NCI-H2196 treated with DMSO at 0.1 percent for 48 hours (cell line): ENCODE data around the gene EIF4H.
"Not testable (repeated sequence)": the region's sequence is repeated elsewhere in the genome, so short reads cannot be mapped to it uniquely, and the experiment has no call there.

Experiments
- DNase-seq: peaks from one replicate; lab custom pipeline; 2025; ENCODE audit not compliant: unreplicated experiment; lab: John Stamatoyannopoulos, UW

The EIF4H gene

DNA sequence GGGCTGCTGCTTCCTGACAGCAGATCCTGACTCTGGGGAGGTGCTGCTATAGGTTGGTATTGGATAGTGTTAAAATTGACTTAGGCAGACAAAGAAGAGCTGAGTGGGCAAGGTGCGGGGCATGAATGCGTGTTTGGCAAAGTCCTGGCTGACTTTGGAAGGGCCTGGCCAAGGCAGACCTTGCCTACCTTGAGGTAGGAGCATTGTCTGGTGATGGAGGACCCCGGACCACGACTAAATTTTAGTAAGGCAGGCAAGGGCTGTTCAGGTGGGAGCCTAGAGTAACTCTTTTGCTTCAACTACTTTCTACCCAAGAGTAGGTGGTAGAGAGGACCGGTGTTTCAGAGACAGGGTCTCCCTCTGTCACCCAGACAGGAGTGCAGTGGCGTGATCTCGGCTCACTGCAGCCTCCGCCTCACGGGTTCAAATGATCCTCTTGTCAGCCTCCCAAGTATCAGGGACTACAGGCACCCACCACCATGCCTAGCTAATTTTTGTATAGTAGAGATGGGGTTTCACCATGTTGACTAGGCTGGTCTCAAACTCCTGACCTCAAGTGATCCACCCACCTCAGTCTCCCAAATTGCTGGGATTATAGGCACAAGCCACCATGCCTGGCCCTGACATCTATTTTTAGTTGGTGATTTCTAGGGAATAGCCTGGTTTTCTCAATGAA is 23.4 kb downstream of the EIF4H start:
- no peak for DNase-seq

- no peak for DNase-seq
Observed at GRCh38 chr7:74199551-74200355, 25.6 kb downstream of the EIF4H start.

DNA sequence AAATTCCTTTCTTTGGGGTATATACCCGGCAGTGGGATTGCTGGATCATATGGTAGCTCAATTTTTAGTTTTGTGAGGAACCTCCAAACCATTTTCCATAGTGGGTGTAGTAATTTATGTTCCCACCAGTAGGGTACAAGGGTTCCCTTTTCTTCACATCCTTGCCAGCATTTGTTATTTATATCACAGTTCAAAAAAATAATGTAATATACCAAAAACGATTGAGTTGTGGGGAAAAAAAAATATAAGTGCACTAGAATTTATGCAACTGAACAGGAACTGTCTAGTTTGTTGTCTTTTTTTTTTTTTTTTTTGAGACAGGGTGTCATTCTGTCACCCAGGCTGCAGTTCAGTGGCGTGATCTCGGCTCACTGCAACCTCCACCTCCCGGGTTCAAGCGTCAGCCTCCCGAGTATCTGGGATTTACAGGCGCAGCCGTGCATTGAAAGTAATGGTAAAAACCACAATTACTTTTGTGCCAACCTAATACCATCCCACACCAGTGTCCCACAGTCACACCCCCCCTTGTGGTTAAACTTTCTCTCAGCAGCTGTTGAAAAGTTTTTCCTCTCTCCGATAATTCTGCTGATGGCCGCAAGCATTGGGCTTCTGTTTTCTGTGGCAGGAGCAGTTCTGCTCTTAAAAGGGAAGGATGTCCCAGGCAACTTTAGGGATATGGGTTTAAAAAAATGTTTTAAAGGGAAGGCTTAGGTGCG is 28.8 kb downstream of the EIF4H start:
- no peak for DNase-seq

DNA sequence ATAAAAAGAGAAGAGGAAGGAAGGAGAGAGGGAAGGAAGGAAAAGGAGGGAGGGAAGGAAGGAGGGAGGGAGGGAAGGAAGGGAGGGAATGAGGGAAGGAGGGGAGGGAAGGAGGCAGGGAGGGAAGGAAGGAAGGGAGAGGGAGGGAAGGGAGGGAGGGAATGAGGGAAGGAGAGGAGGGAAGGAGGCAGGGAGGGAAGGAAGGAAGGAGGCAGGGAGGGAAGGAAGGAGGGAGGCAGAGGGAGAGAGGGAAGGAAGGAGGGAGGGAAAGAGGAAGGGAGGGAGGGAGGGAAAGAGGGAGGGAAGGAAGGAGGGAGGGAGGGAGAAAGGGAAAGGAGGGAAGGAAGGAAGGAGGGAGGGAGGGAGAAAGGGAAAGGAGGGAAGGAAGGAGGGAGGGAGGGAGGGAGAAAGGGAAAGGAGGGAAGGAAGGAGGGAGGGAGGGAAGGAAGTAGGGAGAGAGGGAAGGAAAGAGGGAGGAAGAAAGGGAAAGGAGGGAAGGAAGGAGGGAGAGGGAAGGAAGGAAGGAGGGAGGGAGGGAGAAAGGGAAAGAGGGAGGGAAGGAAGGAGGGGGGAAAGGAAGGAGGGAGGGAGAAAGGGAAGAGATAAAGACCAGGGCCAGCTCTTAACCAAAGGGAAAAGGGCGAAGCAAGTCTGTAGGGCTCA is 29.9 kb downstream of the EIF4H start:
- DNase-seq, result no peak

GRCh38 chr7:74206052-74206451 is 31.9 kb downstream of the EIF4H start:
- DNase-seq, result not testable (repeated sequence)

DNA sequence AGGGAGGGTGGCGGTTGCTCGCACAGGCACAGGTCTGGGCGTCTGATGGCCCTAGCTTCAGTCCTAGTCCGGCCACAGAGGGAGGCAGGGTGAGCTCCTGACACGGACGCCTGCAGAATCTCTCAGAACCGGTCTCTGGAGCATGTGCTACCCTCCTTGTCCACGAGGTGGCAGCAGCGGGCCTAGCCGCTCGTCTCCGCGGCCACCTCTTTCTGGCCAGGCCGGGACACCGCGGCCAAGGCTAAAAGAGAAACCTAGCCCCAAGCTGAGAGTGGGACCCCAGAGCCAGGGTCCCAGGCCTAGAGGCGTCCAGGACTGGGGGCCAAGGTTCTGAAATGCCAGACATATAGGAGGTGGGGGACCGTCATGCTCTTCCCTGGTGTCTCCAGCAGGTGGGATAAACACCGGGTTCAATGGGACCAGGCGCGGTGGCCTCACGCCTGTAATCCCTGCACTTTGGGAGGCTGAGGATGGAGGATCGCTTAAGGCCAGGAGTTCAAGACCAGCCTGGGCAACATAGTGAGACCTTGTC is 32.5 kb downstream of the EIF4H start:
- peak; percentile 55 for DNase-seq

DNA sequence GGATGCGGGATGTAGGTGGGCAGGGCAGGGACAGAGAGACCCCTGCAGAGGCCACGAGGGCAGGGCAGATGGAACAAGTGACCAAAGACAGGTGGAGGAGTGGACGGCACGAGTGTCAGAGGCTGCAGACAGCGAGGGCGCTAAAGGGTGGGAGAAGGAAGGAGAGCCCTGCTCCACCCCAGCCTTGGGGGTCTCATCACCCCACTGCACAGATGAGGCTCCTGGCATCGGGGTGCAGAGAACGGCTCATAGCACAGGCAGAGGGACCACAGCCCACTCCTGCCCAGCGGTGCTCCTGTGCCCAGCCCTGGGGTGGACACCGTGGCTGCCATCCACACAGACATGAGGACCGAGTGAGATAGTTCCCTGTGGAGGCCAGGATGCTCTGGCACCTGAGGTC is 33.4 kb downstream of the EIF4H start:
- no peak for DNase-seq

GRCh38 chr7:74208241-74208640 is 34.1 kb downstream of the EIF4H start:
- not testable (repeated sequence) for DNase-seq

DNA sequence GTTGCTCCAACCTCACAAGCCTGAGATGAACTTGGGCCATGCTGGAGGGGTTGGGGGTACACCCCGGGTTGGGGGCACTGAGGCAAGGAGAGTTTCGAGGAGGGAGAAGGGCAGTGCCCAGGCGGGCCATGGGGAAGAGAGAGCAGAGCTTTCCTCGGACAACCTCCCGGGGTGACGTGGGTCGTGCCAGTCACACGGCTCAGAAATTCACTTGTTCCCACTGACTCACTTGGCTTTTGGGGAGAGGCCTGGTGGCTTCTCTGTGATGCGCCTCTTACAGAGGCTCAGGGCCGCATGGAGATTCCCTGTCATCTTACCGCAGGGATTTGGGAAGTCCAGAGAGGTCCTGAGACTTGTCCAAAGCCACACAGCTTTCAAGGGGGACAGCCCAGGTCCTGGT is 38.5 kb downstream of the EIF4H start:
- no peak for DNase-seq

DNA sequence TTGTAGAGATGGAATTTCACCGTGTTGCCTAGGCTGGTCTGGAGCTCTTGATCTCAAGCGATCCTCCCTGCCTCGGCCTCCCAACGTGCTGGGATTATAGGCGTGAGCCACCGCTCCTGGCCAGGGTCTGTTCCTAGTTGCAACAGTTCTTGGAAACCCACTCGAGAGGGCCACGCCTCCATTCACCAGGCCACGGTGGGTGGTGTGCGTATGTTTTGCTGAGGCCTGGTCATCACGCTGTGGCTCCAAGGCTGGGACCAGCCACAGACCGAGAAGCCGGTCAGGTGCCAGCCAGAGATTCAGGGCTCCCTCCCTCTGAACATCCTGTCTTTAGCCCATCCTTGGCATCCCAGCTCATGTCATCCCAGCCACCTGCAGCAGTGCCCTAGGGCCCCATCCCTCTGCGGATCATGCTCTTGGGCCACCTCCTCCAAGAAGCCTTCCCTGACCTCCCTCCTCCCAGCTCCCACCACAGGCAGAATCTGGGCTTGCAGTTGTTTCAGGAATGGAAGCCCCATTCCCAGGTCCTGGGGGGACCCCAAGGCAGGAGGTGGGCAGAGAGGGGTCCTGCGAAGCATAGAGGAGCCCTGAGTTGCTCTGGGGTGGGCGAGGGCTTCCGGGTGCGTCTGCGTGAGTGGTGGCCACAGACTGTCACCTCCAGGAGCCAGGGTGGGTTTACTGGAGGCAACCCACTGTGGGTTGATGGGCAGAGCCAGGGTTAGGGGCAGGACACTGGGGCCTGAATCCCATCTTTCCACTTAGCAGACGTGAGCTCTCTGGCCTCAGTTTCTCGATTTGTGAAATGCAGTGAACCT is 40.9 kb downstream of the EIF4H start:
- DNase-seq, result no peak

GRCh38 chr7:74215921-74216320 is 41.8 kb downstream of the EIF4H start:
- no peak for DNase-seq

GRCh38 chr7:74216361-74216761 is 42.2 kb downstream of the EIF4H start:
- DNase-seq, result no peak

GRCh38 chr7:74217455-74218342 is 43.5 kb downstream of the EIF4H start:
- no peak for DNase-seq

DNA sequence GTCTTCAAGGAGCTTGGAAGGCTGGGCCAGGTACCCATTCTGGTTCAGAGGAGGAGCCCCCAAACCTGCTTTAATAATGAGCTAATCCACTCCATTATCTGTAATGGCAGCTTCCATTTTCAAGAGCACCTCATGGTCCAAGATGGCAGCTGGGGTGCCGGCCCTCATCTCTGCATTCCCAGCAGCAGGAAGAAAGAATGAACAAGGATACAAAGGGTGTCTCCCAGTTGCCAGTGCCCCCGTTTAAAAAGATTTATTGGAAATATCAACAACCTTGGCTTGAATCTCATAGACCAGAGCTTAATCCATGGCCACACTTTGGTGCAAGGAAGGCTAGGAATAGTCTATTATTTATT is 44.2 kb downstream of the EIF4H start:
- no peak for DNase-seq

DNA sequence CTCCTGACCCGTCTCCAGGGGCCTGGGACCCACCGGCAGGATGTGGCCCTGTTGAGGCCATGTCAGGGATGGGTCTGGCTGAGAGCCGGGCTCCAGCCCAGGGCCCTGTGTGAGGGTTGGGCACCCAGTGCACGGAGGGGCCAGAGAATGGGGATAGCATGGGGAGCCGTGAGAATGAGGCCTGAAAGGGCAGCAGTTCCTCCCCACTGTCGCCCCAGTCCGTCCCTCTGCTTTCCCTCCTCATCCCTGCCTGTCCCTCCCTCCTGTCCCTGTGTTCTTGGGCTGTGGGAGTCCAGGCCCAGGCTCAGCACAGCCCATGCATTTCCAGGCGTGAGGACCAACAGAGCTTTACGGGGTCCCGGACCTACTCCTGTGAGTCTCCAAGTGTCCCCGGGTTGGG is 45.3 kb downstream of the EIF4H start:
- DNase-seq, result no peak

DNA sequence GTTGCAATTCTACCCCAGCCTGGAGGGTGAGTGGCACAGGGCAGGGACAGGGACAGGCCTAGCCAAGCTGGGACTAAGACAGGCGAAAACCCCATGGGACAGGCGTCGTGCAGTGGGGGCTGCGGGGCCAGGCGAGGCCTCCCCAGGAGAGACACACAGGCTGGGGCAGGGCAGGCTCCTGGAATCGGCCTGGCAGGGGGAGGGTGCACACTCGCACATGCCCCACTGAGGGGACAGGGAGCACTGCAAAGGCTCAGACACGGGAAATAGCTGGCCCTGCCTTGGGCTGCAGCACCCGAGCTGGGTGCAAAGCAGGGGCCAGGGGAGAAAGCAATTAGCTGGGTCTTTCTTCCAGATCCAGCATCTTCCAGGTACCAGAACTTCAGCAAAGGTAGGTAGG is 46.1 kb downstream of the EIF4H start:
- no peak for DNase-seq

- DNase-seq, result no peak
Observed at GRCh38 chr7:74221713-74222112, 47.6 kb downstream of the EIF4H start.

GRCh38 chr7:74222851-74223710 is 48.9 kb downstream of the EIF4H start:
- DNase-seq, result no peak
